22Rv1 (cell line): ENCODE measurements around the gene TAGLN2.

ENCODE experiments used
- H3K27ac ChIP-seq: fragments of 450-650 bp; 2 replicates; pipeline ENCODE4 v1.5.1; 2017
- ZFX ChIP-seq: fragments of 450-650 bp; IDR thresholded peaks from 2 replicates; pipeline ENCODE4 v1.6.1; 2017; ENCODE audit warnings: antibody characterized with exemption, borderline replicate concordance
- TF ChIP-seq, protein P1 (sequence below): fragments of 450-650 bp; IDR thresholded peaks from 2 replicates; pipeline ENCODE4 v1.5.1; 2017; ENCODE audit warnings: mild to moderate bottlenecking

Gene TAGLN2

DNA sequence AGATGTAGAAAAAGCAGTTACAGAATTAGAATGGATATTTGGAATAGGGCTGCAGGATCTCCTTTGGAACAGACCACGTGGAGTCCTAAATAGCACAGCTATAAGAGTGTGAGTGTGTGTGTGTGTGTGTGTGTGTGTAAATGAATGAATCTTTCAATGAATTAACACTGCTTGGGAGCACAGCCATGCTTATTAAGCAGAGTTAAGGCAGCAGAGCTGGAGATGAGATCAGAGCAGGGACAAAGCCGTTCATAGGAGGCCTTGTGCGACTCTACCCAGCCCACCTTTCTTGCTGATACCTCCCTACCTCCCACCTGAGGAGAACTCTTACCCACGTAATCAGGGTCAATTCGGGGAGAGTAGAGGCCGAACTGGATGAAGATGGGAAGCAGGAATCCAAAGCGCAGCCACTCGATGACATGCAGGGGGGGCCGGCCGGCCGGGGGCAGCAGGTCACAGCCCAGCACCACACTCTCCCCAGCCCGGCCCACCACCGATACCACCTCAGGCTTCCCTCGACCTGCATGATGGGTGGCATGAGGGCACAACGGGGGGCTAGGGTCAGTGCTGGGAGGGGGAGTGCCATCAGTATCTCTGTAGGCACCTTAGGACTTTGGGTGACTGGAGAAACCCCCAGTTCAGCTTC is 17.4 kb upstream of the TAGLN2 start:
- peak overlapping the region; percentile 96; the same call in 1 of the 2 replicates for H3K27ac ChIP-seq
- no peak for TF ChIP-seq ZFX
- TF ChIP-seq, protein P1, sequence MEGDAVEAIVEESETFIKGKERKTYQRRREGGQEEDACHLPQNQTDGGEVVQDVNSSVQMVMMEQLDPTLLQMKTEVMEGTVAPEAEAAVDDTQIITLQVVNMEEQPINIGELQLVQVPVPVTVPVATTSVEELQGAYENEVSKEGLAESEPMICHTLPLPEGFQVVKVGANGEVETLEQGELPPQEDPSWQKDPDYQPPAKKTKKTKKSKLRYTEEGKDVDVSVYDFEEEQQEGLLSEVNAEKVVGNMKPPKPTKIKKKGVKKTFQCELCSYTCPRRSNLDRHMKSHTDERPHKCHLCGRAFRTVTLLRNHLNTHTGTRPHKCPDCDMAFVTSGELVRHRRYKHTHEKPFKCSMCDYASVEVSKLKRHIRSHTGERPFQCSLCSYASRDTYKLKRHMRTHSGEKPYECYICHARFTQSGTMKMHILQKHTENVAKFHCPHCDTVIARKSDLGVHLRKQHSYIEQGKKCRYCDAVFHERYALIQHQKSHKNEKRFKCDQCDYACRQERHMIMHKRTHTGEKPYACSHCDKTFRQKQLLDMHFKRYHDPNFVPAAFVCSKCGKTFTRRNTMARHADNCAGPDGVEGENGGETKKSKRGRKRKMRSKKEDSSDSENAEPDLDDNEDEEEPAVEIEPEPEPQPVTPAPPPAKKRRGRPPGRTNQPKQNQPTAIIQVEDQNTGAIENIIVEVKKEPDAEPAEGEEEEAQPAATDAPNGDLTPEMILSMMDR: no peak

DNA sequence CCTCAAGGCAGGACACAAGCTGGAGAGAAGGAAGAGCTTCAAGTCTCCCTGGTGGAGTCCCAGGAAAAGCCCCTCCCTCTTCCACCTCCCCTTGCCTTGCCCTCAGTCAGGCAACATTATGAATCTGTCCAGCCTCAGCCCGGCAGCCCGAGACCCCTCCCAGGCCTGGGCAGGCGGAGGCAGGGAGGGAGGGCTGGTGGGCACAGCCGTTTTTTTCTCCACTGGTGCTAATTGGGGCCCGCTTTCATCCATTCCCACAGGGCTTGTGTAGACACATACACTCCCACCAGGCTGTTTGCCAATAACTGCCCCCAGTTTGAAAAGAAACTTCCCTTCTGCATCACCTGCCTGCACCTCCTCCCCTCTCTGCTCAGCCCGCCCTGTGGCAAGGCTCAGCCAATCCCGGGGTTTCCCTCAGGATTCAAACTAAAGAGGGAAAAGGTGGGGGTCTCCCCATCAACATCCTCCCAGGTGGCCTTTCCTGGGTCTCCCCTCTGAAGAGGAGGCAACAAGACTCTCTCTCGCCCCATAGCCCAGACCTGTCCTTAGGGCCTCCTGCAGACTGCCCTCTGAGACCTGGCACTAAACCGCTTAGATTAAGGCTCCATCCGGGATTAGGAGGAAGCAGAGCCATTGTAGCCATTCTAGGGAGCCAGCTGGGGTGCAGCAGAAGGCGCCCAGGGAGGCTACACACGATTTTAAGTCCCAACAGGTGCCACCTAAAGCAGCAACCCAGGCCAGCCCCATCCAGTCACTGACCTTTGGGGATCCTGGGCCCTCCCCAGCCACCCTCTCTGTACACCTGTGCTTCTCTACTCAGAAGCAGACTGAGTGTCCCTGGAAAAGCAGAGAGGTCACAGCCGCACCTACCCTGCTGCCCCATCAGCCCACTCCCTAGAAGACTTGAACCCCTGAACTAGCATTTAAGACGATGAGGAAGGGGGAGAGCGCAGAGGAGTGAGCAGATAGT is 16.6 kb upstream of the TAGLN2 start:
- no peak overlapping the region for H3K27ac ChIP-seq
- TF ChIP-seq, protein P1: no peak
- TF ChIP-seq ZFX: no peak

DNA sequence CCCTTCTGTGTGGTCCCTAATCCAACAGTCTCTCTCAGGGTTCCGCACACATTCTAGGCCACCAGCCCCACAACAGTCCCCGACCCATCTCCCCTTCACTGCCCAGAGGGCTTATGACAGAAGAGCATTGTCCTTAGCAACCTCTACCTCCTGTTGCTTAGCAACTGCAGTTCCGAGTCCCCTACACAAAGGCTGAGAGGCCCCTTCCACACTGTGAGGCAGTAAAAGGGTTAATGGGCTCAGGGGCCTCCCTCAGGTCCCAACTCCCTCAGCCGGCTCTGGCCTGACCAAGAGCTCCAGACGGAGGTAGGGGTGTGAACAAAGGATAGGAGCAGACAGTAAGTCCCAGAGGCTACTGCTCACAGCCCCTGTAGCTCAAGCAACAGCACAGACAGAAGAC is 15.8 kb upstream of the TAGLN2 start:
- no peak overlapping the region for H3K27ac ChIP-seq
- TF ChIP-seq, protein P1: no peak
- TF ChIP-seq ZFX: no peak

DNA sequence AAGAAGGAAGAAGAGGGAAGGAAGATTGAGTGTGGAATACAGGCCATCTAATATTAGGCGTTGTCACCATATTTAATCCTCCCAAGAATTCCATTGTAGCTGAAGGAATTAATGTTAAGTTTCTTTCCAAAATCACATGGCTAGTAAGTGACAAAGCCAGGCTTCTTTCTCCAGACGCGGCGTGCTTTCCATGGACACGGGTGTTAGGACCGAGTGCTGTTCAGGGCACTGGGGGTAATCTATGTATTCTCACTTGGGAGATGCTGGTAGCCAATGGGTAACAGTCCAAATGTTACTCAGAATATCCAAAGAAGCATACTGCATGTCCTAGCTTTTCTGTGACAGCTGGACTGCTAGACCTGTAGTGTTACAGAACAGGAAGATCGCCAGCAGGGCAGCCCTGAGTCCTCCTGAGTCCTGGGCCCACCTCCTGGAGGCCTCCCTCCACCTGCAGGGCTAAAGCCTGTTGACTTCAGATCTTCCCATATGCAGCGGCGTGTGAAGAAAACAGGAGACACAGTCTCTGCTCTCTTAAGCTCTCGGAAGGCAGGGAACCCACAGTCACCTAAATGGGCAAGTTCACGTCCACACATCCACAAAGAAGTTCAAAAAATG is 14.8 kb upstream of the TAGLN2 start:
- TF ChIP-seq, protein P1: no peak
- no peak for TF ChIP-seq ZFX
- no peak overlapping the region; the same call in 1 of the 2 replicates for H3K27ac ChIP-seq

DNA sequence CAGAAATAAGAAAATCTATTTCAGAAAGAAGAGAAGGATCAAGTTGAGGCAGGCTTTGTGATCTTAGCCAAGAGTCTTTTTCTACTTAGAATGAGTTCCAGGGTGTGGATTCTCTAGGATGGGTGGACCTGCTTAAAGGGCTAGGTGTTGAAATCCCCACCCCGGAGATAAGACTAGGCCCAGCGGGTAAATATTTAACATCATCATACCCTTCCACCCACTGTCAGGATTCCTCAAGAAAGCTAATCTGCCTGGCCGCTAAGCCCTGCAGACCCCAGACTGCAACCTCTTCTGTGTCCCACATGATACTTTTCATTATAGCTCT is 14.3 kb upstream of the TAGLN2 start:
- TF ChIP-seq ZFX: no peak
- TF ChIP-seq, protein P1: no peak
- no peak overlapping the region; the same call in 1 of the 2 replicates for H3K27ac ChIP-seq

DNA sequence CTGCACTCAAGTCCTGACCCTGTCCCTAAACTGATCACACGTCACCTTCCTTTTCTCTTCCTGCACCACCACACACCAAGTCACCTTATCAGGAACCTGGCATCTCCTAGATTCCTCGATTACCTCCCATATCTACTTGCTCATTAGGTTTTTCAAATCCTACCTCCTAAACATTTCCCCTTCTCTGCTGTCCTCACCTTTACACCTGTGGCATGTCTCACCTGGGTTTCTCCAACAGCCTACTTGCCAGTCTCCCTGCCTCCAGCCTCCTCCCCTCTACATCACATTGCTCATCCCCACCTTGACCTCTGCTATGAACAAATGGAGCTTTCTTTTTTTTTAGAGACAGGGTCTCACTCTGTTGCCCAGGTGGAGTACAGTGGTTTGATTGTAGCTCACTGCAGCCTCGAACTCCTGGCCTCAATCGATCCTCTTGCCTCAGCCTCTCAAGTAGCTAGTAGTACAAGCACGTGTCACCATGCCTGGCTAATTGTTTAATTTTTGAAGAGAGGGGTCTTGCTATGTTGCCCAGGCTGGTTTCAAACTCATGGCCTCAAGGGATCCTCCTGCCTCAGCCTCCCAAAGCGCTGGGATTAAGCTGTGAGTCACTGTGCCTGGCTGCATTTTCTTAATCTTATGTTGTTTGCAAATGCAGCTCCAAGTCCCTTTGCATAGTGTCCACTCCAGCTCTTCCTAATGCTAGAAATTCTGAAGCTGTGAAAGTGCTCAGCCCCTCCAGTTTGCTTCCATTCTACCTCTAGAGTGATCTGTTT is 13.8 kb upstream of the TAGLN2 start:
- H3K27ac ChIP-seq: no peak overlapping the region; the same call in 1 of the 2 replicates
- no peak for TF ChIP-seq ZFX
- TF ChIP-seq, protein P1: no peak
